HG02610 (cell line): ENCODE measurements around the gene HSF5.

Experiments
- ATAC-seq: cut with Tn5 transposase; IDR thresholded peaks from one replicate; pipeline ENCODE4 v1.9.1; 2021; ENCODE audit warnings: mild to moderate bottlenecking, moderate library complexity; ENCODE audit not compliant: unreplicated experiment

Gene HSF5

GRCh38 chr17:58373003-58373402 is 115.2 kb downstream of the HSF5 start:
- ATAC-seq: no peak

- ATAC-seq: no peak
Measured at GRCh38 chr17:58371300-58371950, 116.8 kb downstream of the HSF5 start.

- ATAC-seq: no peak
Measured at GRCh38 chr17:58370716-58371115, 117.5 kb downstream of the HSF5 start.

GRCh38 chr17:58370309-58370708 is 117.9 kb downstream of the HSF5 start:
- no peak for ATAC-seq
